Tibial artery (tissue), 4 donors: ENCODE measurements around the gene NDUFS3.

Source experiments
- DNase-seq, 2 donors: peaks; one replicate each; pipeline ENCODE4 v3.0.0-alpha.2; 2019
- H3K27ac ChIP-seq, 2 donors: fragments of 200-600 bp; sonication (generic) in 1 of 2; 1 replicate in 1 of 2; 2 replicates in 1 of 2; pipeline ENCODE4 v1.5.1; 2018 to 2019; ENCODE audit warnings: mild to moderate bottlenecking in 1 of 2
- H3K27me3 ChIP-seq, 2 donors: fragments of 200-600 bp; sonication (generic) in 1 of 2; one replicate each; pipeline versions ENCODE4 v1.5.1 to v1.6.0; 2016 to 2019
- H3K36me3 ChIP-seq, 3 donors: fragments of 200-600 bp; sonication (generic) in 2 of 3; one replicate each; pipeline ENCODE4 v1.5.1; 2016 to 2019; ENCODE audit warnings: mild to moderate bottlenecking in 2 of 3
- H3K4me1 ChIP-seq, 4 donors: fragments of 200-600 bp; sonication (generic) in 2 of 4; 1 replicate in 3 of 4; 2 replicates in 1 of 4; pipeline ENCODE4 v1.5.1; 2016 to 2019
- H3K4me3 ChIP-seq, 2 donors: fragments of 200-600 bp; sonication (generic) in 1 of 2; 1 replicate in 1 of 2; 2 replicates in 1 of 2; pipeline ENCODE4 v1.5.1; 2018 to 2019; ENCODE audit warnings: mild to moderate bottlenecking in 2 of 2
- H3K9me3 ChIP-seq, 3 donors: fragments of 200-600 bp; sonication (generic) in 1 of 3; one replicate each; pipeline ENCODE4 v1.5.1; 2016 to 2019
- CTCF ChIP-seq, 2 experiments: fragments of 200-600 bp in 1 of 2; fragments of 450-650 bp in 1 of 2; IDR thresholded peaks; one replicate each; pipeline ENCODE4 v1.5.1; 2017 to 2019; ENCODE audit warnings: antibody characterized with exemption in 2 of 2, mild to moderate bottlenecking in 1 of 2, moderate library complexity in 1 of 2
- intact Hi-C: fragments of 100-400 bp; cut with DNase I; formaldehyde crosslinking; loops from one replicate; pipeline ENCODE4 v1.15.0; 2023; ENCODE audit warnings: low total_unique reads

The NDUFS3 gene

GRCh38 chr11:47595967-47596366 lies 17.1 kb downstream of the NDUFS3 start:
- intact Hi-C loops = no loop called here
- H3K4me3 ChIP-seq = no peak overlapping the region
- no peak for DNase-seq
- H3K36me3 ChIP-seq = no peaks in the 10 kb centered on the region
- TF ChIP-seq CTCF (IDR thresholded peaks at IDR 0.05) = no peak
- H3K27ac ChIP-seq = no peak overlapping the region
- H3K4me1 ChIP-seq = peaks cover 0 to 15% (median 11%) of the 10 kb centered on the region in 4 donors
- H3K27me3 ChIP-seq = peaks cover 0 to 53% of the 10 kb centered on the region in 2 donors
- no peaks in the 10 kb centered on the region for H3K9me3 ChIP-seq

- H3K4me3 ChIP-seq = no peak overlapping the region
- H3K27me3 ChIP-seq = peaks cover 0 to 17% of the 10 kb centered on the region in 2 donors
- no peaks in the 10 kb centered on the region for H3K9me3 ChIP-seq
- no peak for TF ChIP-seq CTCF (IDR thresholded peaks at IDR 0.05)
- no peak overlapping the region for H3K27ac ChIP-seq
- no peaks in the 10 kb centered on the region for H3K36me3 ChIP-seq
- DNase-seq = peak in 1 of 2 donors; percentile 43
- no peaks in the 10 kb centered on the region for H3K4me1 ChIP-seq
- intact Hi-C loops = no loop called here
Measured at GRCh38 chr11:47599902-47600301, 21.0 kb downstream of the NDUFS3 start.

GRCh38 chr11:47603295-47603694 lies 24.4 kb downstream of the NDUFS3 start:
- Histone ChIP-seq H3K9me3 (no peaks in the 10 kb centered on the region), H3K4me1 (peaks cover 0 to 21% (median 3%) of the 10 kb centered on the region in 4 donors), H3K27ac (no peak overlapping the region), H3K36me3 (no peaks in the 10 kb centered on the region), H3K4me3 (no peak overlapping the region), H3K27me3 (no peaks in the 10 kb centered on the region)
- DNase-seq = no peak
- no peak for TF ChIP-seq CTCF (IDR thresholded peaks at IDR 0.05)
- intact Hi-C loops = no loop called here

GRCh38 chr11:47605921-47606320 lies 27.0 kb downstream of the NDUFS3 start:
- Histone ChIP-seq H3K4me3 (no peak overlapping the region), H3K36me3 (peaks cover 0 to 13% (median 0%) of the 10 kb centered on the region in 3 donors), H3K9me3 (no peaks in the 10 kb centered on the region), H3K27me3 (no peaks in the 10 kb centered on the region), H3K27ac (no peak overlapping the region), H3K4me1 (peaks cover 0 to 23% (median 3%) of the 10 kb centered on the region in 4 donors)
- no peak for TF ChIP-seq CTCF (IDR thresholded peaks at IDR 0.05)
- intact Hi-C loops = no loop called here
- DNase-seq = no peak

GRCh38 chr11:47606731-47607130 lies 27.9 kb downstream of the NDUFS3 start:
- Histone ChIP-seq H3K4me3 (no peak overlapping the region), H3K9me3 (no peaks in the 10 kb centered on the region), H3K4me1 (peaks cover 0 to 23% (median 3%) of the 10 kb centered on the region in 4 donors), H3K27me3 (no peaks in the 10 kb centered on the region), H3K27ac (peak overlapping the region in 1 of 2 donors; percentile 7), H3K36me3 (peaks cover 0 to 19% (median 0%) of the 10 kb centered on the region in 3 donors)
- no peak for TF ChIP-seq CTCF (IDR thresholded peaks at IDR 0.05)
- intact Hi-C loops = no loop called here
- DNase-seq = peak in 1 of 2 donors; percentile 63

- TF ChIP-seq CTCF (IDR thresholded peaks at IDR 0.05) = no peak
- peak overlapping the region in 1 of 2 donors; percentile 7 for H3K27ac ChIP-seq
Measured at GRCh38 chr11:47607380-47607779, 28.5 kb downstream of the NDUFS3 start.

More at GRCh38 chr11:47607380-47607779, 28.5 kb downstream of the NDUFS3 start:
- peak; percentile 74 to 76 for DNase-seq
- intact Hi-C loops = no loop called here
- H3K36me3 ChIP-seq = peaks cover 0 to 19% (median 0%) of the 10 kb centered on the region in 3 donors
- peaks cover 0 to 23% (median 3%) of the 10 kb centered on the region in 4 donors for H3K4me1 ChIP-seq
- H3K9me3 ChIP-seq = no peaks in the 10 kb centered on the region
- no peak overlapping the region for H3K4me3 ChIP-seq
- no peaks in the 10 kb centered on the region for H3K27me3 ChIP-seq
